GM12873 (cell line): ENCODE results near the gene CADM1.

Experiments
- TF ChIP-seq, protein P1 (sequence below): IDR thresholded peaks from 2 replicates; pipeline ENCODE4 v1.5.1; 2012; ENCODE audit warnings: low read depth, mild to moderate bottlenecking, moderate library complexity, low read length, control low read depth; ENCODE audit not compliant: insufficient read depth; ENCODE audit errors: missing control alignments

The CADM1 gene

GRCh38 chr11:115544422-115544948 is 40.3 kb upstream of the CADM1 start:
- TF ChIP-seq, protein P1, sequence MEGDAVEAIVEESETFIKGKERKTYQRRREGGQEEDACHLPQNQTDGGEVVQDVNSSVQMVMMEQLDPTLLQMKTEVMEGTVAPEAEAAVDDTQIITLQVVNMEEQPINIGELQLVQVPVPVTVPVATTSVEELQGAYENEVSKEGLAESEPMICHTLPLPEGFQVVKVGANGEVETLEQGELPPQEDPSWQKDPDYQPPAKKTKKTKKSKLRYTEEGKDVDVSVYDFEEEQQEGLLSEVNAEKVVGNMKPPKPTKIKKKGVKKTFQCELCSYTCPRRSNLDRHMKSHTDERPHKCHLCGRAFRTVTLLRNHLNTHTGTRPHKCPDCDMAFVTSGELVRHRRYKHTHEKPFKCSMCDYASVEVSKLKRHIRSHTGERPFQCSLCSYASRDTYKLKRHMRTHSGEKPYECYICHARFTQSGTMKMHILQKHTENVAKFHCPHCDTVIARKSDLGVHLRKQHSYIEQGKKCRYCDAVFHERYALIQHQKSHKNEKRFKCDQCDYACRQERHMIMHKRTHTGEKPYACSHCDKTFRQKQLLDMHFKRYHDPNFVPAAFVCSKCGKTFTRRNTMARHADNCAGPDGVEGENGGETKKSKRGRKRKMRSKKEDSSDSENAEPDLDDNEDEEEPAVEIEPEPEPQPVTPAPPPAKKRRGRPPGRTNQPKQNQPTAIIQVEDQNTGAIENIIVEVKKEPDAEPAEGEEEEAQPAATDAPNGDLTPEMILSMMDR: no peak

GRCh38 chr11:115541518-115541917 is 37.3 kb upstream of the CADM1 start:
- TF ChIP-seq, protein P1: no peak

DNA sequence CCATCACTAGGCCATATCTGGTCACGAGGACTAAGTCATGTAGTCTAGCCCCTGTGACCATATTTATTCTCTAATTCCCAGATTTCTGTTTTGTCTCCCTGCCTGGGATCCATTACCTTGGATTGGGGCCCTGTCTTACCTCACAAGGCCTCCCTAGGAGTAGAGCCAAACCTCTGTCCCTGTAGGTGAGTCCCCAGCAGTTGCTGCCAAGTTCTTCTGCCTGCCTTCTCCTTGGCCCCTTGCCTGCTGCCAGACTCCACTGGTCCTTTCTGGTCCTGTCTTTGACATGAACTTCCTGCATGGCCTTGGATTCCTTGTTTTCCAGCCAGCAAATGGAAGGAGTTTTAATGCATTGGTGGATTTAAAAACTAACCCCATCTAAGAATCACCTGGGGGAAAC is 35.6 kb upstream of the CADM1 start:
- TF ChIP-seq, protein P1: no peak

DNA sequence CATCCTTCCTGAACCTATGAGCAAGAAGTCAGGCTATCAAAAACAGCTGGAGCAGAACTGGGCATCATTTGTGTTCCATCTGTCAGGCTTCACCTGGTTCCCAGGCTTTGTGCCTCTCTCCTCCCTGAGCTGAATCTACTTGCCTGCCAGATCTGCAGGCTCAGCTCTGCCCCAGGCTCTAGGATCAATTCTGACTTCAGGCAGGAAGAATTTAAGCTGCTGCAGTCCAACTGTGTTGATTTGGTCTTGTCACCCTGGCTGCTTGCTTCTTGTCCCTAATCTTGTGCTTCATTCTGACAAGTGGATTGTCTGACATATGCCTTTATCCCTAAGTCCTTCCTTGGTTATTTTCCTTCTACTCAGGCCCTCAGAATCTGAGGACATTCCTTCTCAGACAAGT is 31.6 kb upstream of the CADM1 start:
- TF ChIP-seq, protein P1: no peak

DNA sequence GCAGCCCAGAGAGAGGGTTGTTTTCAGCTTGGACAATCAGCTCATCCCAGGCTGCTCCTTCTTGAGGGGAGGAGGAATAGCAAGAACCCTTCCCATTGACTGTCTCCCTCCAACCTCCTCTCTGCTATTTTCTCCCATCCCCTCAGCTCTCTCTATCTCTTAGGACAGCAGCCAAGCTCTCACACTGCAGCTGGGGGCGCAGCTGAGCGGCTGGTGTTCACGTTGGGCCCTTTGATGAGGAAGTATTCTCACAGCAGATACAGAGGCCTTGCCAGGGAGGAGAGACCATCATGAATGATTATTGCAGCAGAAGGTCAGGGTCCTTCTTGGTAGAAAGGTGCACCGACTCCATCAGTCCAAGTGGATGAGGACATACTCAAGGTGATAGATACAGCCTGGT is 26.5 kb upstream of the CADM1 start:
- TF ChIP-seq, protein P1: peak; percentile 40

- TF ChIP-seq, protein P1: no peak
Observed at GRCh38 chr11:115528225-115528624, 24.0 kb upstream of the CADM1 start.

GRCh38 chr11:115527534-115528125 is 23.4 kb upstream of the CADM1 start:
- TF ChIP-seq, protein P1: no peak

DNA sequence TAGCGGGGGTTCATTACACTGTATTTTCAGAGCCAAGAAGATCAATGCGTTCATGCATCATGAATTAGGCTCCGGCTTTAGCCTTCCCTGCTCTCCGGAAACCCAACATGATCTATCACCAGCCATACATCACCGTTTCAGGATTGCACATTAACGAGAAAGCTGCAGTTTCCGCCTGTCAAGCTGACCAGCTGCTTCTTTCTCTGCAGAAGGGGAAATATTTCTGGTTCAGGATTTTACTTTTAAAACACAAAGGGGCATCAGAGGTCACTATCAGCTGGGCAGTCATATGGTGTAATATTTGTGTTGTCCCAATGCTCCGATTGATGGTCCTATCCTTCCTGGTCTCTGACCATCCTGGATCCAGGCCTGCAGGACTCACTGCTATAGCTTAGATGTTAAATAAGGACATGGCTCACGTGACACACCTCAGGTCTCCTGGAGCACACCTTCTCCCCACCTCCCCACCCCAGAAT is 21.4 kb upstream of the CADM1 start:
- TF ChIP-seq, protein P1: no peak
